GM21528 (cell line): ENCODE results near the gene RASSF4.
A peak's percentile ranks its signal among the peaks of the same experiment; 100 is the strongest.

Source experiments
- ATAC-seq: cut with Tn5 transposase; IDR thresholded peaks from one replicate; pipeline ENCODE4 v1.9.1; 2021; ENCODE audit warnings: mild to moderate bottlenecking, moderate library complexity; ENCODE audit not compliant: unreplicated experiment, low FRiP score

Gene RASSF4

DNA sequence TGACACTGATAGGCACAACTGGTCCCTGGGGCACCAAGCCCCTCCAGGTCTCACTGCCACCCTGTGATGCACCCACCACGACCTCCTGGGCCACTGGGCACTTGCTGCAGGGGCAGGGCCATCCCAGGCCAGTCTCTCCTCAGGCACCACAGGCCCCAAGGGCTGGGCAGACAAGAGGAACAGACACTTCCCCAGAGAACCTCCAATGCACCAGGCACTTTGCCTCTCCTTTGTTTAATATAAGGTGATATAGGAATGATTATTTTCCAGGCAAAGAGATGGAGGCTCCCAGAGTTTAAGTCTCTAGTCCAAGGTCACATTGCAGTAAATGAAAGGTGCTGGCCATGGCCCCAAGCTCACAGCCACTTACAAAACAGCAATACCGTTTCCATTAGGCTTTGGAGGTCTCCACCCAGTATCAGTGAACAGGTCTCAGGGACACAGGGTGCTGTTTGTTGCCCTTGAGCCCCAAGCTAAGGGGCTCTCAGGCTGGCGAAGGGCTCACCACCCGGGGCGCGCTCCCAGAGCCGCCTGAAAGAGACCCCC, 14.6 kb downstream of the RASSF4 start:
- ATAC-seq = peak; percentile 2

DNA sequence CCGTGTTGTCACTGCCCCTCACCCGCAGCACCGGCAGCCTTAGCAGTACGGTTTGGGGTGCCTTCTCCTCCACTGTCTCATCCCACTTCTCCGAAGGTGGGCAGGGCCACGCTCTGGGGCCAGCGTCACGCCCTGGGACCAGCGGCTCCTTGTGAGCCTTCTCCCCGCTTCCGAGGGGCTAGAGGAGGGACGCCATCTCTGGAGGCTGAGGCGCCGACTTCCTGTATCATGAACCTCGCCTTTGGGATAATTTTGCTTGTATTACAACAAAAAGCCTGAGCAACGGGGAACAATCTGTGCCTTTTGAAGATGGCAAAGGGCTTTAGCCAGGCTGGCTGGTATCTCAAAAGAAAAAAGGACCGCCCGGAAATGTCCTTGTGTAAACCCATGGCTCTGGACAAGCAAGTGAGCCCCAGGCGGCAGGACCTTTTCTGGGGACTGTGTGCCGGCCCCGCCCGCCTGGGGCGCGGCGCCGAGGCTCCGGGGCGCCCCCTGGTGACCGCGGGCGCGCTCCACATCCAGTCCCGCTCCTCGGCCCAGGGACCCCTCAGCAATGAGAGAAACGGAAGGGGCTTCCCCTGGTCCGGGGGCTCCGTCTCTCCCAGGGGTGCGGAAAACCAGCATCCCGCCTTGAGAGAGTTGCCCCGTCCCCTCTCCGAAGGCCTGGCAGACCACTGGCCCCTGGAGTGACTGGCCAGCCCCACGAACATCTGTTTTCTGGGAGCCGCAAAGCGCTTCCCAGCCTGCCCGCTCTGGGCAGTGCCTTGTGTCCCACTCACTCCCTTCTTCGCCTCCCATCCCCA, 15.2 kb downstream of the RASSF4 start:
- peak; percentile 72 for ATAC-seq

DNA sequence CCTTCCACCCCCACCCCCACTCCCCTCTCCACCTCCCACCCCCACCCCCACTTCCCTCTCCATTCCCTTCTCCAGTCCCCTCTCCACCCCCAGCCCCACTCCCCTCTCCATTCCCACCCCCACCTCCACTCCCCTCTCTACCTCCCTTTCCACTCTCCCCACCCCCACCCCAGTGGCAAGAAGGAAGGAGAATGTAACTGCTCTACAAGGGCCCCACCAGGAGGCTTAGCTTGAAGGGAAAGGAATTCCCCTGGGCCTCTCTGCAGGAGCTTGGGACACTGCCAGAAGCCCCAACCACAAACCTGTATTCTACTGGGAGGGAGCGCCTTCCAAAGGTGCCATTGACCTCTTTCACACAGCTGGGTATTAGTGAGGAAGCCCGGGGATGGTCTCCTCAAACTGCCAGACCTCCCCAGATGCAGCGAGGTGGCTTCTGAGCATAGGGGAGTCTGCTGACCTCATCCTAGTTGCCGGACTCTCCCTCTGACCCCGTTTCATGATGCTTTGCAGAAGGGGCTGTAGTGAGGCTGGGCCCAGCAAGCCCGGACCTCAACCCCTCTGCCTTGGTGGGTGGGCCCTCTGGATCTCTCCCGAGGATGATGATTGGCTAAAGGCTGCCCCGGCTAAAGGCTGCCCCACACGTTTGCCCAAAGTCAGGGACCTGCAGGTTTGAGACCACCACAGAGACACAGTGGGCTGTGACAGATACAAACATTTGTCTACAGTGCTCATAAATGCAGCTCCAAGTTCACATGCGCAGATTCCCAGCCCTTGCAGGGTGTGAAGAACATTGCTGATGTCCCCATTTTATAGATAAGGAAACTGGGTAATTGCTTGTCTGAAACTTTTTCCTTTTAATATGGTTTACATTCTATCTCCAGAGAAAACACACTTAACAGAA, 16.1 kb downstream of the RASSF4 start:
- no peak for ATAC-seq

DNA sequence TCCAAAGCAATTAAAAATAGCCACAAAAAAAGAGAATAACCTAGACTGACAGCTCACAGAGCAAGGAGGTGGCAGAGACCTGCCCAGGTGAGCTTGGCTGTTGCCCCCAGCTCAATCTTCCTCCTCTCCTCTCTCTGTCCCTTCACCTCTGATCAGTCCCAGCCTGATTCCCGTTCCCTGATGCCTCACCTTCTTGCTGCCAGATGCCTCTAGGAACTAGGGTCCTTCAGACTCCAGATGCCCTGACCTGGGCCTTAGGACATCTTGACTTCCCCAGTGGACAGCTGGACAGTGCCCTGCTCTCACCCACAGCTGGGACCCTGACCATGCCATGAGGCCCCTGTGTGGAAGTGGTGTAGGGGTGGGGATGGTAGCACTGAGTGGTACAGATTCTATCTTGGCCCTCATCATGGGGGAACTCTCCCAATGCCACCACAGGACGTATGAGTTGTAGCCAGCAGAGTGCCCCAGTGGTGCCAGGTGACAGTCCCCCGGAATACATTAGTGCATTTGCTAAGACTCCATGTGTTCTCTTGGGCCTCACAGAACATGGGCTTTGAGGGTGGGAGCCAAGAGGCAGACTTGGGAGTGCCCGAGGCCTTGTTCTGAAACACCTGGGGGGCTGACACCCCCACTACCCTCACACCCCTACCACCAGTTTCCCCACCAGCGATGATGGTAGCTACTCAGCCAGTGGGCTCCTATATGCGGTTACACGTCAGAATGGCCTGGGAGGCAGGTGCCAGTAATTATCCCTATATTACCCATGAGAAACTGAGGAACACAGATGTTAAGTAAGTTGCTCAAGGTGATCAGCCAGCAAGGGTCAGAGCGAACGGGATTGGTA, 17.0 kb downstream of the RASSF4 start:
- ATAC-seq = no peak

DNA sequence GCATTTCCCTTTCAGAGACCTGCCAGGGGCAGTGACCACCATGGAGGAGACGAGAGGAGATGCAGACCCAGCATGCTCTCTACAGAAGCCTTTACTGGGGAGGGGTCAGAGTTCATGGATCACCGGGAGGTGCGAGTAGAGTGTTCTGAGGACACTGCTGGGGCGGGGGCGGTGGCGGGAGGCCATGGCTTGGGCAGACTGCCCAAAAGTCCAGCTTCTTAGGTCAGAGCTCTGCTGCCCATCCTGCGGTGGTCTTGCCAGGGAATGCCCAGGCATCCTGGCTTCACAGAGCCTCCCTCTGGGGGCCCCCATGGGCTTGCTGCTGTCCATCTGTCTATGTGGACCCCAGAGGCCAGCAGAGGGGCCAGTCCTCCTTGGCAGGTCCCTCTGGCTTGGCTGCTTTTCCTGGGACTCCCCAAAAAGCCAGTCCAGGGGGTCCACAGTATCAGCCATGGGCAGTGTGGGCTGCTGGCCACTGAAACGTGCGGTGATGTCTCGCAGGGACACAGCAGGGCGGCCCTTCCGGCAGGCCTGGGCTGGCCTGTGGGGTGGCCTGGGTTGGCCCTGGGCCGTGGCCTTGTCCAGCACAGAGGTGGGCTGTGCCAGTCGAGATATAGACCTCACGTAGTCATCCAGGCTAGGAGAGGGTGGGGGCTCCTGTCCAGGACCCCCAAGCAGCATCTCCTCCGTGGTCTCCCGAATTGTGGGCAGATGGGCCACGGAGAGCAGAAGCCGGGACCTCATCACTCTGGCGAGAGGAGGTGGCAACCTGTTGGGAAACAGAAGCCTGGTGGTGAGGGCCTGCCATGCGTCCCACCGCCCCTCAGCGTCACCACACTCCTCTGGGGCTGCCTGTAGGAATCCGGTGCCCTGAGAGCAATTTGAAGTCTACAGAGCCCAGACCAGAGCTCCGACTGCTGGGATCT, 17.9 kb downstream of the RASSF4 start:
- ATAC-seq = no peak

DNA sequence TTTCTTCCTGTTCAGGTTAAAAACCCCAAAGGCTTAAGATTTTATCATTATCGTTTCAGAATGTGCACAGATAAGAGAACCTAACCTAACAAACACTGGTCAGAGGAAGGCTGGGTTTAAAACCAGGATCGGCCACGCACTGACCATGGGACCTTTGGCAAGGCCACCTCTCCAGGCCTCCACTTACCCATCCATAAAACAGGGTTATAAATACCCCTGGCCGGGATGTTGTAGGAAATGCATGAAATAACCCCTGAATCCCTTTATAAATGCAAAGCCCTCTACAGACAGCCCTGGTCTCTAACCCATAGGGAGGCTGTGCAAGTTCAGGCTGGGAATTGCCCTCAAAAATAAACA, 18.6 kb downstream of the RASSF4 start:
- ATAC-seq = no peak

DNA sequence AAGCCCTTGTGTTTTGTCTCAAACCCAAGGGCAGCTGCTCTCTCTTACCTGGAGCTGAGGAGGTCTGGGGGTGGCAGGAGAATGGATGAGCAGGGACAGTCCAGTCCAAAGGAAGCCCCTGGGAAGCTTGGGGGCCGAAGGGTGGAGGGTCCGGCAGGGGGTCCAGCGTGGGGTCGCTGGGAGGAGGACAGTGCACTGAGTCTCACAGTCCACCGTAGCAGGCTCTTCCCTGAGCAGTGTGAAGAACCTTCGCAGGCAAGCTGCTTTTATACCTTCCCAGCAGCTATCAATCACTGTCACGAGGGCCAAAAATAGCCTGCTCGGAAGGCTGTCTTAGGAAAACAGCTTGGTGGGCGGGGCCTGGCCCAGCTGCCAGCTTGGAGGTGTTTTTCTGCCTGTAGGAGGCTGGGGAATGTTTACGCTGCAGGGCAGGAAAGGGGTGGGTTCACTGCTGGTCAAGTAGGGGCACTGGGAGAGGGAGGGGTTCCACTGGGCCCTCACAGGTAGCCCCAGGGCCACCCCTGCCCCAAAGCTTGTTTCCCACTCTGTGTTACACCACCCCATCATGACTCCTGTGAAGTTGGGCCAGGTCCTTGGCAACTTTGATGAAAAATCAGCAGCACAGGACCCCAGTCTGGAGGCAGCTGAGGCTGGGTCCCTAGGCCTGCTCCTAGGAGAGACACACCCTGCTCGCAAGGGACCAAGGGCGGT, 19.1 kb downstream of the RASSF4 start, which contains the start of gene DEPP1:
DEPP1 (minus strand) TSS at position 240 of the 711 bp plus-strand sequence. CDS start 779 bp downstream, outside the sequence.
- ATAC-seq = no peak

DNA sequence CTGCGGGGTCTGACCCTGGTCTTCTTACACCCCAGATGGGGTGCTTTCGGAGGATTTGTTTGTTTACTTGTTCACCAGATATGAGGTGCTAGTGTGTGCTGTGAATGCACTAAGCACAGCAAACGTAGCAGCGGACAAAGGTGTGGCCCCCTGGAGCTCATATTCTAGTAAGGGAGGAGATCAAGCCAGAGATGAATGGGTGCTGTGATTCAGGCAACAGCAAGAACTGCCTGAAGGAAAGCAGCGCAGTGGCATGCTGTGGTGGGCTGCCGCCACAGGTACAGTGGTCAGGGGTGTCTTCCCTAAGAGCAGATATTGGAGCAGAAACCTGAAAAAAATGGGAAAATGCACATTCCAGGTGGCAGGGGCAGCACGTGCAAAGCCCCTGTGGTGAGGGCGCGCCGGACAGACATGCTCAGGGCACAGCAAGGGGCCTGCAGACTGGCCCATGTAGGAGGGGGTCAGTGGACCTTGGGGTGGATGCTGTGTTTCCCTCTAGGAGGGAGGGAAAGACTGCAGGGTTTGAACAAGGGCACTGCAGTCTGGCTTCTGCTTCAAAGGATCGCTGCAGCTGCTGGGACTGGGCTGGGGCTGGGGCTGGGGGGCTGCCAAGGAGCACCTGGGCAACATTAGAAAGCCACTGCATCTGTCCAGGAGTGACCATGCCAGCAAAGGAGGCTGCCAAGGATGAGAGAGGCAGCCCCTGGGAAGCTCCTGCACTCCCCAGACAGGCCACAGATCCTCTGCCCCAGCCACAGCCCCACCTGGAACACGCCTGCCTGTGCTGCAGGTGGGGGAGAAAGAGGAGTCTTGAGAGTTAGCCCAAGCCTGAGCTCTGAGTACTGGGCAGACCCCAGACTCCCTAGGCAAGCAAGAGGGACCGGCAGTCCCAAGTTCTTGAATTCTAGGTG, 19.9 kb downstream of the RASSF4 start:
- no peak for ATAC-seq

DNA sequence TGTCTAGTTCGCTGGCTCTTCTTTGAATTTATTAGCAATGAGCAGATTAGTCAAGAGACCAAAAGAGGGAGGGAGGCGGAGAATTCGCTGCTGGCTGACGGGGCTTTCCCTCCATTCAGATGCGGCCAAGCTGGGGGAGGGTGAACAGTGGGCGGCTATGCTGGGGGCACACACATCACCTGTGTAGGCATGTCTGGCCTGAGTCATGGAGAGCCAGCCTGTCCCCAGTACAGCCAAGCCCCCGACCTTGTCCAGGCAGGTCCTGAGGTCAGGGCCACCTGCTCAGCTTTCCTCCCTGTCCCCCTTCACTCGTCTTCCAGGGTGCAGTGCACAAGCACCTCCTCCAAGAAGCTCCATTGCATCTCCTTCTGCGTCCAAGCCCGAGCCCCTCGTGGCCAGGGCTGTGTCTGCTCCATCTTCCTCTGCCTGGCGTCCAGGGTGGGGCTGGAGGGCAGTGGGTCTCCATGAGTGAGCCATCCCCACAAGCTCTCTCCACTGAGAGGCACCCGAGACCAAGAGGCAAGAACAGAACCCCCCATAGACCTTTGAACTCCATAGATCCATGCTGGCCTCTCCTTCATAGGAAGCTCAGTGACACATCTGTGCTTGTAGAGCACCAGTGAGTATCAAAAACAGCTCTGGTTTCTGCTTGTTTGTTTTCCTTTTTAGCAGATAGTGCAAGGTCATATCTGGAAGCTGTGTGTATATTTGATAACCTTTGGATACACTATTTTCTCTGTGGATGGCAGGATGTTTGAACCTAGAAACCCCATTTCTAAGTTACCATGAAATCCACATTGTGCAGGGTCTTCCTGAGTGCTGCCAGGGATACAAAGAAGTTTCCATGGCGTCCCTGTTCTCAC, 20.9 kb downstream of the RASSF4 start:
- no peak for ATAC-seq

DNA sequence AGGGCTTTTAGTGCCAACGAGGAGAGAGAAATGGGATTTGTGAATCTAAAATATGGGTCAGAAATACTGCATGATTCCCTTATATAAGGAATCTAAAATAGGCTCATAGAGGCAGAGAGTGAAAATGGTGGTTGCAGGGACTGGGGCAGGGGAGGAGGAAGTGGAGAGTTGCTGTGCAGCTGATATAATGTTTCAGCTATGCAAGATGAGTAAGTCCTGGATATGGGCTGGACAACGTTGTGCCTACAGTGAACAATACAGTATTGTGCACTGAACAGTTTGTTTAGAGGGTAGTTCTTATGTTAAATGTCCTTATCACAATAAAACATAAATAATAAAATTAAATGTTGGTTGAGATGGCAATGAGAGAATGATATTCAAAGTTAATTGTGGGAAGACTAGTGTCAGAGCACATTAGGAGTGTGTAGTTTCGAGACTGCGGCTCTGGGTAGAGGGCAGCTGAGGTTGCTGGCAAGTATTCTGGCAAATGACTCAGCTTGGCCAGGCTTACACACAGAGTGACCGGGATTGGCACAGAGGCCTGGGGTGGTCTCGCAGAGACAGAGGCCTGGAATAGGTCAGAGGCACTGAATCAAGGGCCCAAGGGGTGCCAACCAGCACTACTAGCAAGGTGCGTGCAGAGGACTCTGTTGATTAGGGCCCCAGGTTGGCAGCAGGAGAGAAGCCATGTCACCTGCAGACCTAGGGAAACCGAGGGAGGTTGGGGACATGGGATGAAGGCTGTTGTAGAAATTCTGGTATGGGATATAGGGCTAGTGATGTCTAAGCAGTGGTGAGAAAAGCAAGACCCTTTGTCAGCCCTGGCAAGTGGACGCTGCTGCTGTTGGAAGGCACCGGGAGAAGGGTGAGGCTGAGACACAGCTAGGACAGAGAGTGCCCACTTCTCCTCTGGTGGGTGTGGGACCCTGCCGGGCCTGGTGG, 21.8 kb downstream of the RASSF4 start:
- peak; percentile 58 for ATAC-seq

DNA sequence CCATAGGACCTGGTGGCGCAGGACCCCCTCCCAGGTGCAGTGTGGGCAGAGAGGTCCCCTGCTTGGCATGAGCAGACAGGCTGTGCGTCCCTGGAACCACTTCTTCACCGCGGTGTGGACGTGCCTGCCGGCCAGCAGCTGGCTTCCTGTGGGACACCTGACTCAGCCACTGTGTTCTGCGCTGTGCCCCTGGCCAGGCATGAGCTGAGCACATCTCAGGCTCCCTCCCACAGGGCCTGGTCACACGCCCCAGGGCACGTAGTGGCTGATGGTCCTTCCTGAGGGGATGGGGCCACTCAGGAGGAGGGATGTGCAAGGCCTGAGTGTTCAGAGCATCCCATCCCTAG, 22.5 kb downstream of the RASSF4 start:
- ATAC-seq = no peak

DNA sequence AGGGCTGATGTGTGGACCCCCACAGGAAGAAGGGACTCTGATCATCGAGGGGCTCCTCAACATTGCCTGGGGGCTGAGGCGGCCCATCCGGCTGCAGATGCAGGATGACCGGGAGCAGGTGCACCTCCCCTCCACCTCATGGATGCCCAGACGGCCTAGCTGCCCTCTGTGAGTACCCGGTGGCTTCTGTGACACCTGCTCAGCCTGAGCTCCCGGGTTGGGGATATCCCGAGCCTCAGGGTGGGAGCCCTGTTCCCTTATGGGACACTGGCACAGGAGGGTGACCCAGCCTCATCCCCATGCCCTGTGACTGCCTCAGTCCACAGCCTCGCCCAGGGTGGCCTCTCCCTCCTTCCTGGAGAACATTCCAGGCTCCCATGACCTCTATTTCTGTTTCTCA, 22.9 kb downstream of the RASSF4 start:
- no peak for ATAC-seq

DNA sequence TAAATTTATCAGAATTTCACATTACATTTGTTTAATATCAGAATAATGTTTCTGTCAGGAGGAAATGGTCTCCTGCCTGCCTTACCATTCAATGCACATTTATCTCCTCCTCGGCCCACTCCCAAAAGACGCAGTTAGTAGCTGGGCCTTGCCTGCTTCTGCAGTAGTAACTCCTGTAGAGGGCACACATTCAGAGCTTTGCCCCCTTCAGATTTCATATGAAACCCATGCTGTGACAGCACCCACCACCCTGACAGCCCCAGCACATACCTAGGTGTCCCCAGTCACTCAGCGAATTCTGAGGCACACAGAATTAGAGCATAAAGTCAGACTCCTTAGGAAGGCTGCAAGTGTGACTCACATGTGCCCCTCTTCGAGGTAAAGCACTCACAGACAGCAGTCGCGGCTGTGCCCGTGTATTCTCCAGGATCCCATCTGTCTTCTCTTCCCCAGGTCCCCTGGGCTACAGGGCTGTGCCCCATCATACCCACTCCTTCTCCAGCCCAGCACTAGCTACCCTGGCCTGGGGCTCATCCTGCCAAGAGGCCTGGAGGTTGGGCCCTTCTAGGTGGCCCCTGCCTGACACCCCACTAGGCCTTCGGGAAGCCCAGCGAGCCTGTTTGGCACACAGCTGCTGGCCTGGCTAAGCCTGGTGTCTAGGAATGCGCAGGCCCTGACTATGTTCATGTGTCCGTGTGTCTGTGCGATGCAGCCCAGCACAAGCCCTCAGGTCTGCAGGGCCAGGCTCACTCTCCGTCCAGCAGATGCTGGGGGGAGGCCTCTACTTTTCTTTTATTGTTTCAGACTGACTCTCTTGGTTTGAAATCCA, 23.7 kb downstream of the RASSF4 start:
- ATAC-seq = no peak

DNA sequence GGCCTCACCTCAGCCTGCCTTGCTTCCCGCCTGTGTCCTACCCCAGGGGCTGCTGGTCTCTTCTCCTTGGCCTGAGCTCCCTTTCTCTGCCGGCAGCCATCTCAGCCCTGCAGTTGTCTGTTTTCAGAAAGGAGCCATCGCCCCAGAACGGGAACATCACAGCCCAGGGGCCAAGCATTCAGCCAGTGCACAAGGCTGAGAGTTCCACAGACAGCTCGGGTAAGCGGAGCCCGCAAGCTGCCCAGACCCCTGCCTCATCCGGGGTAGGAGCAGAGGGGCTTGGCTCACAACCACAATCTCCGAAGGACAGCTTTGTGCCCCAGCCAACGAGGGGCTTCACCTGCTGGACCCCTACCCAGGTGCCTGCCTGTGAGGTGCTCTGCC, 24.3 kb downstream of the RASSF4 start:
- ATAC-seq = no peak

DNA sequence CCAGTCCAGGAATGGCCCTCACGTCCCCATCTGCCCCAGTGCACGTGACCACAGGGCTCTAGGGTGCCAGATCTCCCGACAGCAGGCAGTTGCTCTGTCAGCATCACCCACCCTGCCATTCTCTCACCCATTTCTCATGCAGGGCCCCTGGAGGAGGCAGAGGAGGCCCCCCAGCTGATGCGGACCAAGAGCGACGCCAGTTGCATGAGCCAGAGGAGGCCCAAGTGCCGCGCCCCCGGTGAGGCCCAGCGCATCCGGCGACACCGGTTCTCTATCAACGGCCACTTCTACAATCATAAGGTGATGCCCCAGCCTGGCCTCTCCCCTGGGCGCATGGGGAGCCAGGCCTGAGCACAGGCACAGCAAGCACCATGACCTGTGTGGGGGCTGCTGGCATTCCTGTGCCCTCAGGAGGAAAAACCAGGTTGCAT, 25.1 kb downstream of the RASSF4 start:
- ATAC-seq = no peak
